Upper lobe of left lung (tissue), 4 donors: ENCODE data around the gene GLOD5.

Experiments used
- CTCF ChIP-seq, 6 experiments: fragments of 450-650 bp in 4 of 6; fragments of 200-600 bp in 2 of 6; sonication (generic) in 2 of 6; IDR thresholded peaks; one replicate each; pipeline ENCODE4 v1.5.1; 2016 to 2019; ENCODE audit warnings: antibody characterized with exemption in 6 of 6
- POLR2A ChIP-seq, 4 donors: fragments of 450-650 bp; IDR thresholded peaks; one replicate each; pipeline ENCODE4 v1.5.1; 2016 to 2017; ENCODE audit warnings: antibody characterized with exemption in 4 of 4, mild to moderate bottlenecking in 2 of 4
- POLR2AphosphoS5 ChIP-seq, 2 donors: sonication (generic); formaldehyde crosslinking; IDR thresholded peaks; one replicate each; pipeline ENCODE4 v1.5.1; 2017; ENCODE audit warnings: antibody characterized with exemption in 2 of 2

- no peak for TF ChIP-seq CTCF (IDR thresholded peaks at IDR 0.05)
- no peak for TF ChIP-seq POLR2A (IDR thresholded peaks at IDR 0.05)
- TF ChIP-seq POLR2AphosphoS5 (IDR thresholded peaks at IDR 0.05): no peak
These were observed 39.6 kb upstream of the GLOD5 start for GRCh38 chrX:48721916-48722315.
